VCaP (cell line): ENCODE data around the gene LSM5.

ENCODE experiments used
- H3K27ac ChIP-seq: fragments of 450-650 bp; 2 replicates; pipeline ENCODE4 v1.5.1; 2017
- CTCF ChIP-seq: fragments of 450-650 bp; conservative IDR thresholded peaks from 2 replicates; pipeline ENCODE4 v1.5.1; 2017; ENCODE audit warnings: mild to moderate bottlenecking, moderate library complexity

Gene LSM5

GRCh38 chr7:32489788-32490126, 423 bp downstream of the LSM5 start:
- TF ChIP-seq CTCF, result no peak
- peak overlapping the region; percentile 81 for H3K27ac ChIP-seq

GRCh38 chr7:32481921-32482320, 8.3 kb downstream of the LSM5 start:
- TF ChIP-seq CTCF, result no peak

GRCh38 chr7:32481176-32481575, 9.0 kb downstream of the LSM5 start:
- TF ChIP-seq CTCF, result no peak
- H3K27ac ChIP-seq, result peak overlapping the region; percentile 71

More at GRCh38 chr7:32481921-32482320, 8.3 kb downstream of the LSM5 start:
- peak overlapping the region; percentile 71 for H3K27ac ChIP-seq

- TF ChIP-seq CTCF, result peak; percentile 96
- no peak overlapping the region for H3K27ac ChIP-seq
Measured at GRCh38 chr7:32479574-32480200, 10.5 kb downstream of the LSM5 start.

DNA sequence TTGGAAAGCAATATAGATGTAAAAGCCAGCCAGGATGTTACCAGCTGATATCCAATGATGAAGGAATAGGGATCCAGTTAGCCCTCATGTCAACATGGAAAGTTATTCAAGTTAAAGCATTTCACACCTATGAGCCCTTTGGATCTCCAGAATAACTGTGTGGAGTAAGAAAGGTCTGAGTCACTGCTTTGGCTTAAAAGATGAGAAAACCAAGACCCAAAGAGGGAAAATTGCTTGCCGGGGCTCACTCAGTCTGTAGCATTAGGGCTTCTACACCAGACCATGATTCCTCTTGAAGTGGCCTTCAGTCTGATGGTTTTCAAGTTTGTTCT, 12.6 kb downstream of the LSM5 start:
- no peak overlapping the region for H3K27ac ChIP-seq
- no peak for TF ChIP-seq CTCF

- no peak for TF ChIP-seq CTCF
- no peak overlapping the region for H3K27ac ChIP-seq
Measured at GRCh38 chr7:32476816-32477648, 13.1 kb downstream of the LSM5 start.

DNA sequence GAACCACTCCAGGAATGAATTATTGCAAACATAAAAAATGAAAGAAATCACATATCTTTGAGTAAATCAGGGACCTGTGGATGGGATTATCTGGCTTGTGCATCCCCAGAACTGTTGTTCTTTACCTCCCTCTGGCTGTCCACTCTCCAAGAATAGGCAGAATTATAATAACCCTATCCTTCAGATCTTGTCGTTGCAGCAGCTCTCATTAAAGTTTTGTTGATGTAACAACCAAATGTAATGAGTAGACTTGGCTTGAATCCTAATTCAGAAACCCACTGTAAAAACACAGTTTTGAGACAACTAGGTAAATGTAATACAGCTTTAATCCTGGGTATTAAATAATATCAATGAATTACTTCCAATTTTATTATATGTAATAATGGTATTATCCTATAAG, 16.2 kb downstream of the LSM5 start:
- no peak for TF ChIP-seq CTCF
- H3K27ac ChIP-seq, result no peak overlapping the region
